ENCODE measurements around the gene SEPTIN11. TPM values are rescaled to one million over a fixed set of nuclear protein-coding genes. Genes with fewer than 3 reads are reported as not detected.

The SEPTIN11 gene
- polyA plus RNA-seq, 1 donor (not counting 4 experiments of a cell fraction or from before 2014, with no cell fraction given) = 99.3 TPM

DNA sequence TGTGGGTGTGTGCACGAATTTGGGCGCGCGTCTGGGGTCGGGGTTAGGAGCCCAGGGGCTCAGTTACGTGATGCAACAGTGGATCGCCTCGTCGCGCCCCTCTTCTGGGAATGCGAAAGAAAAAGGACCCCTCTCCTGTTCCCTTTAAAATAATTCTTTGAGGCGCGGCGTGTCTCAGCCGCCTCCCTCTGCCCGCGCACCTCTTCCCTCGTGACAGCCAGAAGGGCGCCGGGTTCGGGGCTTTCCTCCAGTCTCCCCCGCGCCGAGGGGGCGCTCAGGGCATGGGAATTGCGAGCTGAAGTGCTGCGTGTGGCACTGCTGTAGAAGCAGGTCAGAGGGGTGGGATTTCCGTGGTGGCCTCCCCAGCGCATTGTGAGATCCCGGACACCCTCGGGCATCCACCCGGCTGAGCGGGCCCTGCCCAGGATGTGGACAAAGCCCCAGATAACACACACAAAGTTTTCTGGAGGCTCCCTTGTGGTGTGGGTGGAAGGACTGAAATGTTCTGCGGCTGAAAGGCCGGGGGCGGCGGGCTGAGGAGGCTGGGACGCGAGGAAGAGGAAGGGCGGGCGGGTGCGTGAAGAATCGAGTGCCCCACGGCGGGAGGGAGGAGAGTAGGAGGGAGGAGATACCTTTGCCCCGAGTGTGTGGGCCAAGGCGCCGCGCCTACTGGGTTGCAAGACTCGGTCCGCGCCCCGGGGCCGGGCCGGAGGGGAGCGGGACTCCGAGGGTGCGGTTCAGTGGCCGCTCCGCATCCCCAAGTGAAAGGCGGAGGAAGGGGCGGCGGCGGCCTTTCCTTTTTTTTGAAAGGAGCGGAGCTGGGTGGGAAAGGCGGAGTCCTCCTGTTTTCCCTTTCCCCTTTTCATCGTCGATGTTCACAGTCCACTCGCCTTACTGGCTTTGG is 752 bp downstream of the SEPTIN11 start:
- DNase-seq (ENCODE audit: low read depth, low spot score) = no peak
- dilution Hi-C loops (cut with MboI; ENCODE audit: extremely low pct_ligation_motif_present, low sequenced_read_pairs) = no loop called here
- Histone ChIP-seq H3K27me3 (ENCODE audit: control insufficient read depth, extremely low read depth, insufficient read depth, low read length) (no peaks in the 10 kb centered on the region), H3K9me3 (ENCODE audit: control insufficient read depth, low read depth, low read length) (no peaks in the 10 kb centered on the region), H2AFZ (ENCODE audit: control insufficient read depth, low read length) (peak overlapping the region; percentile 80), H3K36me3 (ENCODE audit: control insufficient read depth in 2 of 2, extremely low read depth in 1 of 2, insufficient read depth in 2 of 2, low read length in 2 of 2) (peaks cover 0 to 1% of the 10 kb centered on the region in 2 experiments), H3K9me1 (ENCODE audit: control insufficient read depth, extremely low read depth, insufficient read depth, low read length) (no peaks in the 10 kb centered on the region), H3K79me2 (ENCODE audit: control insufficient read depth, insufficient read depth, low read length) (peaks cover 57% of the 10 kb centered on the region), H3K4me2 (ENCODE audit: control insufficient read depth, extremely low read depth, insufficient read depth, low read depth, low read length) (peak overlapping the region; percentile 87), H3K4me1 (ENCODE audit: control insufficient read depth, extremely low read depth, insufficient read depth, low read length) (peaks cover 17% of the 10 kb centered on the region), H3K9ac (ENCODE audit: control insufficient read depth, extremely low read depth, insufficient read depth, low read length) (peak overlapping the region; percentile 90), H3K4me3 (ENCODE audit: control insufficient read depth in 2 of 3, extremely low read depth in 1 of 3, insufficient read depth in 2 of 3, low read depth in 1 of 3, low read length in 3 of 3) (peak overlapping the region; percentile 90 to 99 (median 92)), H3K27ac (ENCODE audit: control insufficient read depth, insufficient read depth, low read length) (peak overlapping the region; percentile 71), H4K20me1 (ENCODE audit: control insufficient read depth, extremely low read depth, insufficient read depth, low read length) (no peaks in the 10 kb centered on the region)
- TF ChIP-seq, protein P1, sequence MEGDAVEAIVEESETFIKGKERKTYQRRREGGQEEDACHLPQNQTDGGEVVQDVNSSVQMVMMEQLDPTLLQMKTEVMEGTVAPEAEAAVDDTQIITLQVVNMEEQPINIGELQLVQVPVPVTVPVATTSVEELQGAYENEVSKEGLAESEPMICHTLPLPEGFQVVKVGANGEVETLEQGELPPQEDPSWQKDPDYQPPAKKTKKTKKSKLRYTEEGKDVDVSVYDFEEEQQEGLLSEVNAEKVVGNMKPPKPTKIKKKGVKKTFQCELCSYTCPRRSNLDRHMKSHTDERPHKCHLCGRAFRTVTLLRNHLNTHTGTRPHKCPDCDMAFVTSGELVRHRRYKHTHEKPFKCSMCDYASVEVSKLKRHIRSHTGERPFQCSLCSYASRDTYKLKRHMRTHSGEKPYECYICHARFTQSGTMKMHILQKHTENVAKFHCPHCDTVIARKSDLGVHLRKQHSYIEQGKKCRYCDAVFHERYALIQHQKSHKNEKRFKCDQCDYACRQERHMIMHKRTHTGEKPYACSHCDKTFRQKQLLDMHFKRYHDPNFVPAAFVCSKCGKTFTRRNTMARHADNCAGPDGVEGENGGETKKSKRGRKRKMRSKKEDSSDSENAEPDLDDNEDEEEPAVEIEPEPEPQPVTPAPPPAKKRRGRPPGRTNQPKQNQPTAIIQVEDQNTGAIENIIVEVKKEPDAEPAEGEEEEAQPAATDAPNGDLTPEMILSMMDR (optimal IDR thresholded peaks at IDR 0.05 in 1 of 3, IDR thresholded peaks at IDR 0.05 in 1 of 3, conservative IDR thresholded peaks at IDR 0.05 in 1 of 3; ENCODE audit: extremely low read depth in 1 of 3, insufficient read depth in 2 of 3, low read length in 3 of 3) = peak in 1 of 3 experiments; percentile 16
- TF ChIP-seq EZH2 (IDR thresholded peaks at IDR 0.05; ENCODE audit: low read length) = no peak
- no peak for FAIRE-seq

DNA sequence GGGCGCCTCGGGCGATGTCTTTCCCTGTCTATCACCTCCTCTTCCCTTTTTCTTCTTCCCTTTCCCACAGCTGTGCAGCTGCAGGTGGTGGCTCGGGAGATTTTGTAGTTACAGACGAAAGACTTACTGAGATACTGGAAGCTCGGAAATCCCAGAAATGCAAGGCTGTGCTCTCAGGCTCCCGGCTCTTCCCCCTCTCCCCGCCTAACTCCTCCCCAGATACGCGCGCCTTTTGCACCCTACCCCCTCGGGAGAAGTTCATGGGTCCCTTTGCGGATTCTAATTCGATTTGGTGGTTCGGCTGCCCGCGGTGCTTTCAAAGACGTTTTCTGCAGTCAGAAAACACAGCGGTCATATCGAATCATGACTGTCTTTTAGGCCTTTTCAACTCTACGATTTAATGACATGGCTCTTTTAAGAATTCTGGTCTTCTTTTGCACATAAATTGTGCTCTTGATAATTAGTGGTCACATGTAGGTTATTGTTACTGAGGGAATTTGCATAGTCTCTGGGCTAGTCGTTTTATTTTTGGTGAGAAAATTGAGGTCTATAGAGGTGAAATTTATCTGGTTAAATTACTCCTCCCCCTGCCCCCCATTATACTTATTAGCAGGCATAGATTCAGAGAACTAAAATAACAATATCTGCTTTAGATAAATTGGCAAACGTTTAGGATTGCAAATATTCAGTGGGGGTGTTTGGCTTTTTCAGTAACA is 1.6 kb downstream of the SEPTIN11 start:
- TF ChIP-seq, protein P1 (optimal IDR thresholded peaks at IDR 0.05 in 1 of 3, IDR thresholded peaks at IDR 0.05 in 1 of 3, conservative IDR thresholded peaks at IDR 0.05 in 1 of 3; ENCODE audit: extremely low read depth in 1 of 3, insufficient read depth in 2 of 3, low read length in 3 of 3) = no peak
- no peak for TF ChIP-seq EZH2 (IDR thresholded peaks at IDR 0.05; ENCODE audit: low read length)
- Histone ChIP-seq H3K27ac (ENCODE audit: control insufficient read depth, insufficient read depth, low read length) (peak overlapping the region; percentile 71), H4K20me1 (ENCODE audit: control insufficient read depth, extremely low read depth, insufficient read depth, low read length) (no peaks in the 10 kb centered on the region), H2AFZ (ENCODE audit: control insufficient read depth, low read length) (peak overlapping the region; percentile 80), H3K9me1 (ENCODE audit: control insufficient read depth, extremely low read depth, insufficient read depth, low read length) (no peaks in the 10 kb centered on the region), H3K9me3 (ENCODE audit: control insufficient read depth, low read depth, low read length) (no peaks in the 10 kb centered on the region), H3K4me3 (ENCODE audit: control insufficient read depth in 2 of 3, extremely low read depth in 1 of 3, insufficient read depth in 2 of 3, low read depth in 1 of 3, low read length in 3 of 3) (peak overlapping the region; percentile 90 to 99 (median 92)), H3K9ac (ENCODE audit: control insufficient read depth, extremely low read depth, insufficient read depth, low read length) (peak overlapping the region; percentile 90), H3K4me2 (ENCODE audit: control insufficient read depth, extremely low read depth, insufficient read depth, low read depth, low read length) (peak overlapping the region; percentile 87), H3K79me2 (ENCODE audit: control insufficient read depth, insufficient read depth, low read length) (peaks cover 64% of the 10 kb centered on the region), H3K4me1 (ENCODE audit: control insufficient read depth, extremely low read depth, insufficient read depth, low read length) (peaks cover 17% of the 10 kb centered on the region), H3K36me3 (ENCODE audit: control insufficient read depth in 2 of 2, extremely low read depth in 1 of 2, insufficient read depth in 2 of 2, low read length in 2 of 2) (peaks cover 0 to 1% of the 10 kb centered on the region in 2 experiments), H3K27me3 (ENCODE audit: control insufficient read depth, extremely low read depth, insufficient read depth, low read length) (no peaks in the 10 kb centered on the region)
- FAIRE-seq (no peak), DNase-seq (ENCODE audit: low read depth, low spot score) (no peak)
- dilution Hi-C loops (cut with MboI; ENCODE audit: extremely low pct_ligation_motif_present, low sequenced_read_pairs) = no loop called here

Data from keratinocyte (primary cell).